ENCODE measurements around the gene HJURP. TPM values are rescaled to one million over a fixed set of nuclear protein-coding genes. Genes with fewer than 3 reads are reported as not detected.

HJURP gene
- total RNA-seq, 1 experiment from 2014 or later: 49.7 TPM

- no peak overlapping the region for H2BK12ac ChIP-seq (ENCODE audit: insufficient read length, low read depth, low read length)
- Mint-ChIP-seq H3K9me3 (peaks cover 10 to 11% of the 10 kb centered on the region in 2 experiments), H3K36me3 (ENCODE audit: insufficient read depth in 1 of 3, low read depth in 3 of 3) (peaks cover 0 to 5% (median 4%) of the 10 kb centered on the region in 3 experiments; a peak in 3 of 7 replicates), H3K4me1 (peaks cover 2 to 4% of the 10 kb centered on the region in 2 experiments; a peak in 3 of 4 replicates), H3K4me3 (no peak overlapping the region), H3K27me3 (ENCODE audit: low read depth) (peaks cover 9% of the 10 kb centered on the region), H3K27ac (no peak overlapping the region)
- no peak overlapping the region for H2AFZ ChIP-seq (ENCODE audit: low read length)
- H3K56ac ChIP-seq (ENCODE audit: insufficient read length, low read depth, low read length): no peak overlapping the region
- H3K9me3 ChIP-seq (ENCODE audit: control insufficient read depth, low read depth, low read length): no peaks in the 10 kb centered on the region
- H3K27me3 ChIP-seq (ENCODE audit: insufficient read depth, low read length): no peaks in the 10 kb centered on the region
- no peak overlapping the region for H4K91ac ChIP-seq (ENCODE audit: insufficient read length, low read depth, low read length)
- H4K8ac ChIP-seq (replicated peaks; ENCODE audit: insufficient read length, low read depth, low read length): no peak overlapping the region
- no peak overlapping the region for H2AK5ac ChIP-seq (ENCODE audit: insufficient read length, low read length)
- no peaks in the 10 kb centered on the region for H3K79me1 ChIP-seq (ENCODE audit: insufficient read depth, low read depth, low read length, poor library complexity, severe bottlenecking)
- H4K20me1 ChIP-seq (ENCODE audit: control insufficient read depth, insufficient read depth, insufficient read length): no peaks in the 10 kb centered on the region
- no peak for DNase-seq
- no peak overlapping the region for H3K4ac ChIP-seq (ENCODE audit: low read depth, low read length)
- H3K23me2 ChIP-seq (ENCODE audit: insufficient read length, low read depth, low read length, poor library complexity, severe bottlenecking): no peaks in the 10 kb centered on the region
- WGBS (ENCODE audit: extremely low coverage, insufficient read length, low lambda C conversion rate): no CpG with 5 or more reads among the region's 9 CpGs
- no peak overlapping the region for H3K9ac ChIP-seq (ENCODE audit: extremely low read depth, insufficient read length, low read length)
- no peak overlapping the region for H2BK15ac ChIP-seq (ENCODE audit: low read depth, low read length)
- H3K4me1 ChIP-seq (ENCODE audit: insufficient read depth, low read length): no peaks in the 10 kb centered on the region
- no peak for TF ChIP-seq CTCF (conservative IDR thresholded peaks at IDR 0.05)
- H3K4me2 ChIP-seq (ENCODE audit: insufficient read depth, insufficient read length, low read length): no peak overlapping the region
- no peak overlapping the region for H3K14ac ChIP-seq (ENCODE audit: insufficient read depth, low read length)
- no peak overlapping the region for H3K27ac ChIP-seq (ENCODE audit: insufficient read length, low read depth, low read length)
- H3K18ac ChIP-seq (ENCODE audit: insufficient read length, low read depth, low read length): no peak overlapping the region
- no peak overlapping the region for H2BK5ac ChIP-seq (ENCODE audit: insufficient read length, low read length)
- H3K79me2 ChIP-seq (ENCODE audit: insufficient read depth, low read length): no peaks in the 10 kb centered on the region
- H2BK20ac ChIP-seq (ENCODE audit: low read depth, low read length, poor library complexity, severe bottlenecking): no peak overlapping the region
- no peak overlapping the region for H4K5ac ChIP-seq (ENCODE audit: insufficient read length, low read depth, low read length)
- H2BK120ac ChIP-seq (ENCODE audit: low read depth, low read length, poor library complexity, severe bottlenecking): no peak overlapping the region
- no peak overlapping the region for H3K23ac ChIP-seq (ENCODE audit: insufficient read length, low read depth, low read length)
- no peak overlapping the region for H3T11ph ChIP-seq (ENCODE audit: low read length)
Measured at GRCh38 chr2:233796254-233796653, 58.1 kb downstream of the HJURP start.

Measured in H9 (cell line).